Thoracic aorta (tissue), 2 donors: Measurements from ENCODE around the gene CDC23. TPM values are rescaled to one million over a fixed set of nuclear protein-coding genes. Genes with fewer than 3 reads are reported as not detected.

ENCODE experiments used
- ATAC-seq: fragments of 150-250 bp; one replicate; pipeline ENCODE4 v1.8.0; 2017; ENCODE audit warnings: low read depth; ENCODE audit not compliant: insufficient number of reproducible peaks, low FRiP score
- DNase-seq: peaks from one replicate; pipeline ENCODE4 v3.0.0-alpha.2; 2020; ENCODE audit warnings: low spot score
- H3K27ac ChIP-seq, 2 donors: fragments of 200-600 bp; sonication (generic); 1 replicate in 1 of 2; 2 replicates in 1 of 2; pipeline ENCODE4 v1.5.1; 2016; ENCODE audit warnings: mild to moderate bottlenecking in 2 of 2, moderate library complexity in 2 of 2
- H3K27me3 ChIP-seq: fragments of 200-600 bp; sonication (generic); replicated peaks from 2 replicates; pipeline ENCODE4 v1.6.0; 2016; ENCODE audit warnings: mild to moderate bottlenecking; ENCODE audit not compliant: insufficient read depth
- H3K36me3 ChIP-seq: fragments of 200-600 bp; sonication (generic); one replicate; pipeline ENCODE4 v1.5.1; 2016
- H3K4me1 ChIP-seq, 2 donors: fragments of 200-600 bp; sonication (generic); 1 replicate in 1 of 2; 2 replicates in 1 of 2; pipeline versions ENCODE4 v1.5.1 to v1.6.0; 2016; ENCODE audit warnings: low read depth in 2 of 2, mild to moderate bottlenecking in 1 of 2; ENCODE audit not compliant: control insufficient read depth in 1 of 2
- H3K4me3 ChIP-seq: fragments of 200-600 bp; sonication (generic); 2 replicates; pipeline ENCODE4 v1.5.1; 2016; ENCODE audit warnings: mild to moderate bottlenecking
- H3K9me3 ChIP-seq: fragments of 200-600 bp; sonication (generic); 2 replicates; pipeline ENCODE4 v1.5.1; 2016
- total RNA-seq, 2 donors: library from RNA; depleted of rRNA; stranded (reverse); fragments of >200 nt; gene quantifications; one replicate each; pipeline versions ENCODE4 v1.1.0 to v1.2.3, GENCODE V29; 2016
- TF ChIP-seq, protein P1 (sequence below): fragments of 200-600 bp; sonication (generic); IDR thresholded peaks from one replicate; pipeline ENCODE4 v1.5.1; 2019; ENCODE audit warnings: antibody characterized with exemption

CDC23 gene
- total RNA-seq, 2 donors from 2014 or later = 13.5 to 17.7 TPM

DNA sequence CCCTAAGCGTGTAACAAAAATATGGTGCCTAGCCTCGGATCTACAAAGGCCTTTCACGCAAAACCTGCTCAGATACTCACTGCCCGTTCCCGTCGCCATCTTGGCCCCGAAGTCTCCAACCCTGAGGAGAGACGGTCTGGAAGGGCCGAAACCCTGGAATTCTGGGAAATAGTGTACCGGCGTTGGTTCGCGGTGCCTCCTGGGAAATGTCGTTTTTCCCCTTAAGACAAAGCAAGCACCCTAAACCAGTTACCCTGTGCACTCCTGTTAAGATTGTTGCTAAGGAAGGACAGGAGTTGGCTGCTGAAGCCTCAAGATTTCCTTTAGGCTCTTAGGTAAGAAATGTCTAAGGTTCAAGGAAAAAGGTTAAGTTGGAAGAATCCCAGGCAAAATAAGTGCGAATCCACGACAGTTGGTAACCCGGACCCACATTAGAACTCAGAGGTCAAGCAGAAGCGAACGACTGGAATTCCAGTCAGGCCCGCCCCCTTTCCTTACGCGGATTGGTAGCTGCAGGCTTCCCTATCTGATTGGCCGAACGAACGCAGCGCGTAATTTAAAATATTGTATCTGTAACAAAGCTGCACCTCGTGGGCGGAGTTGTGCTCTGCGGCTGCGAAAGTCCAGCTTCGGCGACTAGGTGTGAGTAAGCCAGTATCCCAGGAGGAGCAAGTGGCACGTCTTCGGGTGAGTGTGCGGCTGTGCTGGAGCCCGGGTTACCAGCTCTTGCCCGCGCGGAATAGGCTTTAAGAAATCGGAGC, 34.4 kb downstream of the CDC23 start, which contains the start of the genes BRD8 and KIF20A:
Gene BRD8 (minus strand): TSS at position 115 of the 761 bp plus-strand sequence. CDS start 16 bp downstream, at position 99.
Gene KIF20A (plus strand): TSS at position 597 of the 761 bp plus-strand sequence. CDS start 569 bp downstream, outside the sequence.
- H3K27me3 ChIP-seq = no peaks in the 10 kb centered on the region
- H3K27ac ChIP-seq = peak within 1 kb of the TSS; percentile 83 to 88
- ATAC-seq = peak; percentile 97
- peaks cover 14 to 27% of the 10 kb centered on the region in 2 donors for H3K4me1 ChIP-seq
- DNase-seq = peak; percentile 95
- TF ChIP-seq, protein P1, sequence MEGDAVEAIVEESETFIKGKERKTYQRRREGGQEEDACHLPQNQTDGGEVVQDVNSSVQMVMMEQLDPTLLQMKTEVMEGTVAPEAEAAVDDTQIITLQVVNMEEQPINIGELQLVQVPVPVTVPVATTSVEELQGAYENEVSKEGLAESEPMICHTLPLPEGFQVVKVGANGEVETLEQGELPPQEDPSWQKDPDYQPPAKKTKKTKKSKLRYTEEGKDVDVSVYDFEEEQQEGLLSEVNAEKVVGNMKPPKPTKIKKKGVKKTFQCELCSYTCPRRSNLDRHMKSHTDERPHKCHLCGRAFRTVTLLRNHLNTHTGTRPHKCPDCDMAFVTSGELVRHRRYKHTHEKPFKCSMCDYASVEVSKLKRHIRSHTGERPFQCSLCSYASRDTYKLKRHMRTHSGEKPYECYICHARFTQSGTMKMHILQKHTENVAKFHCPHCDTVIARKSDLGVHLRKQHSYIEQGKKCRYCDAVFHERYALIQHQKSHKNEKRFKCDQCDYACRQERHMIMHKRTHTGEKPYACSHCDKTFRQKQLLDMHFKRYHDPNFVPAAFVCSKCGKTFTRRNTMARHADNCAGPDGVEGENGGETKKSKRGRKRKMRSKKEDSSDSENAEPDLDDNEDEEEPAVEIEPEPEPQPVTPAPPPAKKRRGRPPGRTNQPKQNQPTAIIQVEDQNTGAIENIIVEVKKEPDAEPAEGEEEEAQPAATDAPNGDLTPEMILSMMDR = no peak
- H3K36me3 ChIP-seq = peaks cover 22% of the 10 kb centered on the region
- no peaks in the 10 kb centered on the region for H3K9me3 ChIP-seq
- peak within 1 kb of the TSS; percentile 98 for H3K4me3 ChIP-seq

DNA sequence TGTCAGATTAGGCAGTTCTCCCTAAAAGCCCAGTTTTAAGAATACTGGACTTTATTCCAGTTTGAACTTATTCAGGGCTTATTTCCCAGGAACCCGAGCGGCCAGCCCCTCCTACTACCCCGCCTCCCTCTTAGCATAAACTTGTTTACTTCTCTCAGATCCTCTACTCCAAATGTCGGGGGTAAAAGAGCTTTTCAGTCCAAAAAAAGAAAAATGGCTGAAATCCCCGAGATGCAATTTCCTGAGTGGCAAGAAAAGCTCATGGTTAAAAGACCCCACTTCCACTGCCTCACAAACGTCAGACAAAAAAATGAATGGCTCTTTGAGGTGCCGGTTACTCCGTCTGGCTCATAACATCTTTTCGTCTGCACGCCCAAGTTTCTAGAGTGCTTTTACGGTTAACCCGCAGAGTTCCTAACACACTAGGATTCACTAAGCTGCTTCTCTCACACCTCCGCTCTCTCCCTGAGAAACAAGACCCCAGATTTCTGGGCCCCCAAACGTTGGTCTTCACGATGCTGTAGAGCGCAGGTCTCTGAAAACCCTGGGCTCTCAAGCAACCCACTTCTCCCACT, 35.1 kb downstream of the CDC23 start:
- peak overlapping the region; percentile 98 for H3K4me3 ChIP-seq
- H3K9me3 ChIP-seq = no peaks in the 10 kb centered on the region
- H3K36me3 ChIP-seq = peaks cover 27% of the 10 kb centered on the region
- DNase-seq (no peak), ATAC-seq (peak; percentile 5)
- H3K4me1 ChIP-seq = peaks cover 14 to 27% of the 10 kb centered on the region in 2 donors
- H3K27me3 ChIP-seq = no peaks in the 10 kb centered on the region
- peak overlapping the region; percentile 83 to 88 for H3K27ac ChIP-seq
- TF ChIP-seq, protein P1 = no peak

DNA sequence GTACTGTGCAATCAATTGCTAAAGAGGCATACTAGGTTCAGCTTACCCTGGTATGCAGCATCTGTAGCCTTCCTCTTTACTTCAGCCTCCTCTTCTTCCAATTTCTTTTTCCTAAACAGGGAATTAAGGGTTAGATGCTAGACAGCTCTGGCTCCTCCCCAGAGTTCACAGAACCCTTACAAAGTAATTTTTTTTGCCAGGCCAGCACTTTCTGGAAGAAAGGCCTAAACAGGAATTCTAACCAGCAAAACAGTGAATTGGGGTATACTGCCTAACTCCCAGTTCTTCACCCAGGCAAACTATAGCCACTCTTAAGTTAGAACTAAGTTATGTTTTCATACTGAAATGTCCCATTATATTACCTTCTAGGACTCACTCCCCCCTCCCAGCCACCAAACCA, 42.8 kb downstream of the CDC23 start:
- TF ChIP-seq, protein P1 = no peak
- Histone ChIP-seq H3K27ac (no peak overlapping the region), H3K9me3 (no peaks in the 10 kb centered on the region), H3K4me3 (no peak overlapping the region), H3K27me3 (no peaks in the 10 kb centered on the region), H3K4me1 (no peaks in the 10 kb centered on the region), H3K36me3 (peaks cover 83% of the 10 kb centered on the region)
- no peak for DNase-seq
- no peak for ATAC-seq

DNA sequence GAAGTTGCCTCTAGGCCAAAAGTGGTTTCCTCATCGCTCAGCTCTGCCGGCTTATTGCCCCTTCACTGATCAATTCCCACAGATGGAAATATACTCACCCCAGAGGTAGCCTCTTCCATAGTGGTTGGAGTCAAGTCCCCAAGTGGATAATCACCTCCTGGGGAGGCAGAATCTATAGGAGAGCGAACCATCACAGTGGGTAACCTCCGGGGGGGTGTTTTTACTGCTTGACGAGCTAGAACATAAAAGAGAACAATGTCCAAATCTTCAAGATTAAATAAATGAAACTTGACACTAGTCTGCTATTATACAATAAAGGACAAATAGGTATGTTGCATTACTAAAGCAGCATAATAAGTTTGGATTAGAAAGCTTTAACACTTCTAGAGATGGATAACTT, 44.0 kb downstream of the CDC23 start:
- TF ChIP-seq, protein P1 = no peak
- ATAC-seq (no peak), DNase-seq (no peak)
- peaks cover 85% of the 10 kb centered on the region for H3K36me3 ChIP-seq
- no peak overlapping the region for H3K27ac ChIP-seq
- no peaks in the 10 kb centered on the region for H3K9me3 ChIP-seq
- H3K4me1 ChIP-seq = no peaks in the 10 kb centered on the region
- H3K27me3 ChIP-seq = no peaks in the 10 kb centered on the region
- H3K4me3 ChIP-seq = no peak overlapping the region

DNA sequence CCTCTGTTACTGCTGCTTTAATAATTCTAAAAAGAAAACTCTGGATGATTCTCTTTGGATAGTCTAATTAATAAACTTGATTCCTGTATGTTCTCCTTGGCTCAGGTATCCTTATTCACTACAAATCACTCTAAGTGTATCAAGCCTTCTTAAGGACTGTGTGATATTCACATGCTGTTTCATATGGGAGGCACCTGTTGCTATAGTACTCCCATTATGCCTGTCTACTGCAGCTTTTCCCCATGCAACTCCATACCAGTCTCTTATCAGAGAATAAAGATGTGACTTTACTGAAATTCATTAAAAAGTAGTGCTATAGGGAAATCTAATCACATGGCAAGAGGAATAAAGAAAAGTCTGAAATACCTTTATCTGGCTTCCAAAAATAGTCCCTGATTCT, 49.4 kb downstream of the CDC23 start:
- no peak for ATAC-seq
- H3K9me3 ChIP-seq = no peaks in the 10 kb centered on the region
- peaks cover 90% of the 10 kb centered on the region for H3K36me3 ChIP-seq
- DNase-seq = no peak
- H3K27ac ChIP-seq = no peak overlapping the region
- TF ChIP-seq, protein P1 = no peak
- H3K4me1 ChIP-seq = no peaks in the 10 kb centered on the region
- no peaks in the 10 kb centered on the region for H3K27me3 ChIP-seq
- H3K4me3 ChIP-seq = no peak overlapping the region
